Activated naive CD4-positive, alpha-beta T cell treated with anti-CD3 and anti-CD28 coated beads, Interleukin-2, amount 50 U/mL, for 72 hours (primary cell): ENCODE data around the gene NLRC5. TPM values are rescaled to one million over a fixed set of nuclear protein-coding genes. Genes with fewer than 3 reads are reported as not detected.

ENCODE experiments used
- ATAC-seq, 2 donors: fragments of 150-1000 bp; cut with Tn5 transposase; 2 replicates each; pipeline ENCODE4 v1.10.0; 2021; ENCODE audit warnings: mild to moderate bottlenecking in 2 of 2, moderate library complexity in 2 of 2
- DNase-seq, 2 donors: peaks; one replicate each; pipeline ENCODE4 v3.0.0; 2021 to 2022; ENCODE audit warnings: low spot score in 2 of 2
- H3K27ac Mint-ChIP-seq, 2 donors: one replicate each; pipeline ENCODE4 v1.8.0; 2022; ENCODE audit warnings: mild to moderate bottlenecking in 2 of 2, mixed read lengths in 2 of 2
- H3K36me3 Mint-ChIP-seq, 2 donors: one replicate each; pipeline ENCODE4 v1.8.0; 2022; ENCODE audit warnings: mixed read lengths in 2 of 2
- H3K9me3 Mint-ChIP-seq, 2 donors: one replicate each; pipeline ENCODE4 v1.8.0; 2022; ENCODE audit warnings: mixed read lengths in 2 of 2
- total RNA-seq, 2 donors: library from RNA; stranded (reverse); gene quantifications; one replicate each; pipeline ENCODE4 v1.2.3, GENCODE V29; 2022

NLRC5 gene
- 100 to 1,000 TPM; 231 to 254 TPM for total RNA-seq

GRCh38 chr16:56988948-56989945 is at the start of gene NLRC5:
TSS of gene NLRC5 (plus strand) at chr16:56989557. CDS start at chr16:57020713, 31,156 bp downstream.
- H3K27ac Mint-ChIP-seq = peak within 1 kb of the TSS; percentile 100
- ATAC-seq (peak; percentile 74 to 86), DNase-seq (peak; percentile 91 to 96)
- H3K36me3 Mint-ChIP-seq = peaks cover 83 to 84% of the 10 kb centered on the region in 2 donors
- H3K9me3 Mint-ChIP-seq = no peaks in the 10 kb centered on the region

GRCh38 chr16:56939801-56940200 is 49.6 kb upstream of the NLRC5 start:
- ATAC-seq (no peak), DNase-seq (no peak)
- Mint-ChIP-seq H3K27ac (peak overlapping the region; percentile 94 to 99), H3K9me3 (no peaks in the 10 kb centered on the region), H3K36me3 (peaks cover 45 to 86% of the 10 kb centered on the region in 2 donors)

- DNase-seq (no peak), ATAC-seq (no peak)
- Mint-ChIP-seq H3K27ac (peak overlapping the region in 1 of 2 donors; percentile 99), H3K9me3 (no peaks in the 10 kb centered on the region), H3K36me3 (peaks cover 37 to 73% of the 10 kb centered on the region in 2 donors)
These were observed 48.3 kb upstream of the NLRC5 start for GRCh38 chr16:56941092-56941491.

- DNase-seq (no peak), ATAC-seq (no peak)
- H3K27ac Mint-ChIP-seq = peak overlapping the region in 1 of 2 donors; percentile 97
- H3K36me3 Mint-ChIP-seq = peaks cover 37 to 71% of the 10 kb centered on the region in 2 donors
- H3K9me3 Mint-ChIP-seq = no peaks in the 10 kb centered on the region
These were observed 47.5 kb upstream of the NLRC5 start for GRCh38 chr16:56941856-56942331.

GRCh38 chr16:56943761-56944375 is 45.5 kb upstream of the NLRC5 start:
- H3K9me3 Mint-ChIP-seq = no peaks in the 10 kb centered on the region
- ATAC-seq (peak in 1 of 2 donors; percentile 23), DNase-seq (no peak)
- peak overlapping the region; percentile 93 to 99 for H3K27ac Mint-ChIP-seq
- H3K36me3 Mint-ChIP-seq = peaks cover 27 to 53% of the 10 kb centered on the region in 2 donors

GRCh38 chr16:56944954-56945839 is 44.2 kb upstream of the NLRC5 start:
- peak in 1 of 2 donors; percentile 55 for DNase-seq
- peak overlapping the region; percentile 93 to 99 for H3K27ac Mint-ChIP-seq
- H3K9me3 Mint-ChIP-seq = no peaks in the 10 kb centered on the region
- H3K36me3 Mint-ChIP-seq = peaks cover 13 to 40% of the 10 kb centered on the region in 2 donors
- peak; percentile 78 to 88 for ATAC-seq

- DNase-seq (no peak), ATAC-seq (no peak)
- Mint-ChIP-seq H3K27ac (peak overlapping the region in 1 of 2 donors; percentile 99), H3K9me3 (no peaks in the 10 kb centered on the region), H3K36me3 (peaks cover 11 to 37% of the 10 kb centered on the region in 2 donors)
These were observed 43.4 kb upstream of the NLRC5 start for GRCh38 chr16:56945847-56946527.

- H3K36me3 Mint-ChIP-seq = peaks cover 8 to 31% of the 10 kb centered on the region in 2 donors
- ATAC-seq = no peak
- no peaks in the 10 kb centered on the region for H3K9me3 Mint-ChIP-seq
- DNase-seq = no peak
- peak overlapping the region; percentile 23 to 53 for H3K27ac Mint-ChIP-seq
These were observed 42.4 kb upstream of the NLRC5 start for GRCh38 chr16:56946767-56947603.

GRCh38 chr16:56947604-56947995 is 41.8 kb upstream of the NLRC5 start:
- DNase-seq = no peak
- peaks cover 5 to 25% of the 10 kb centered on the region in 2 donors for H3K36me3 Mint-ChIP-seq
- peak overlapping the region; percentile 24 to 63 for H3K27ac Mint-ChIP-seq

GRCh38 chr16:56948234-56948633 is 41.1 kb upstream of the NLRC5 start:
- Mint-ChIP-seq H3K36me3 (peaks cover under 1 to 18% of the 10 kb centered on the region in 2 donors), H3K27ac (peak overlapping the region in 1 of 2 donors; percentile 24), H3K9me3 (no peaks in the 10 kb centered on the region)
- DNase-seq (no peak), ATAC-seq (no peak)

More at GRCh38 chr16:56947604-56947995, 41.8 kb upstream of the NLRC5 start:
- no peak for ATAC-seq
- no peaks in the 10 kb centered on the region for H3K9me3 Mint-ChIP-seq

- Mint-ChIP-seq H3K27ac (peak overlapping the region in 1 of 2 donors; percentile 51), H3K36me3 (peaks cover 0 to 6% of the 10 kb centered on the region in 2 donors), H3K9me3 (no peaks in the 10 kb centered on the region)
- ATAC-seq (peak in 1 of 2 donors; percentile 4), DNase-seq (no peak)
These were observed 39.3 kb upstream of the NLRC5 start for GRCh38 chr16:56950051-56950450.

- no peaks in the 10 kb centered on the region for H3K9me3 Mint-ChIP-seq
- DNase-seq = no peak
- H3K27ac Mint-ChIP-seq = peak overlapping the region in 1 of 2 donors; percentile 51
- ATAC-seq = peak in 1 of 2 donors; percentile 4
- peaks cover 0 to 6% of the 10 kb centered on the region in 2 donors for H3K36me3 Mint-ChIP-seq
These were observed 38.9 kb upstream of the NLRC5 start for GRCh38 chr16:56950455-56950854.

GRCh38 chr16:56950881-56951771 is 38.2 kb upstream of the NLRC5 start:
- no peaks in the 10 kb centered on the region for H3K9me3 Mint-ChIP-seq
- peak in 1 of 2 donors; percentile 70 for DNase-seq
- peaks cover 0 to 6% of the 10 kb centered on the region in 2 donors for H3K36me3 Mint-ChIP-seq
- H3K27ac Mint-ChIP-seq = peak overlapping the region; percentile 9 to 51
- peak; percentile 71 to 84 for ATAC-seq

- no peaks in the 10 kb centered on the region for H3K9me3 Mint-ChIP-seq
- DNase-seq (no peak), ATAC-seq (no peak)
- H3K27ac Mint-ChIP-seq = no peak overlapping the region
- H3K36me3 Mint-ChIP-seq = no peaks in the 10 kb centered on the region
These were observed 36.4 kb upstream of the NLRC5 start for GRCh38 chr16:56953006-56953405.
